WTC11 (cell line): ENCODE results near the gene CTNNBIP1. TPM values are rescaled to one million over a fixed set of nuclear protein-coding genes. Genes with fewer than 3 reads are reported as not detected.

ENCODE experiments used
- ATAC-seq: fragments of 200-7000 bp; cut with Tn5 transposase; 2 replicates; pipeline ENCODE4 v1.10.0; 2021; ENCODE audit warnings: mild to moderate bottlenecking, moderate library complexity
- CTCF ChIA-PET: fragments of 300-600 bp; sonication (Branson Sonifier 250); formaldehyde crosslinking; loops from one replicate; lab custom pipeline; 2021; ENCODE audit warnings: antibody characterized with exemption; lab: Charles Lee
- POLR2A ChIA-PET: fragments of 350-600 bp; sonication (Branson Sonifier 250); formaldehyde crosslinking; loops from one replicate; lab custom pipeline; 2021; ENCODE audit warnings: antibody characterized with exemption; lab: Charles Lee
- DNase-seq: peaks from one replicate; pipeline ENCODE4 v3.0.0; 2021; ENCODE audit warnings: low spot score
- H3K27ac Mint-ChIP-seq: 2 replicates; pipeline ENCODE4 v1.8.0; 2021; ENCODE audit warnings: mixed read lengths
- H3K27me3 Mint-ChIP-seq: 2 replicates; pipeline ENCODE4 v1.8.0; 2021; ENCODE audit warnings: low read depth, mild to moderate bottlenecking, moderate library complexity, mixed read lengths
- H3K36me3 Mint-ChIP-seq: 2 replicates; pipeline ENCODE4 v1.8.0; 2021; ENCODE audit warnings: mixed read lengths
- H3K4me1 Mint-ChIP-seq: 2 replicates; pipeline ENCODE4 v1.8.0; 2022; ENCODE audit warnings: mixed read lengths
- H3K4me3 Mint-ChIP-seq: 2 replicates; pipeline ENCODE4 v1.8.0; 2021; ENCODE audit warnings: mild to moderate bottlenecking, moderate library complexity, mixed read lengths
- H3K9me3 Mint-ChIP-seq: 2 replicates; pipeline ENCODE4 v1.8.0; 2021; ENCODE audit warnings: mixed read lengths
- ATF1 ChIP-seq: sonication (generic); formaldehyde crosslinking; IDR thresholded peaks from 2 replicates; pipeline ENCODE4 v1.8.1; 2023; ENCODE audit warnings: mild to moderate bottlenecking, moderate library complexity, missing genetic modification reagents
- ATF2 ChIP-seq: sonication (generic); formaldehyde crosslinking; IDR thresholded peaks from 2 replicates; pipeline ENCODE4 v1.8.1; 2022; ENCODE audit warnings: low read depth, missing genetic modification reagents, borderline replicate concordance
- CDX4 ChIP-seq: fragments of 250-450 bp; sonication (Bioruptor Pico); IDR thresholded peaks from 2 replicates; pipeline ENCODE4 v1.9.0; 2021; ENCODE audit warnings: moderate library complexity, mild to moderate bottlenecking, inconsistent platforms, borderline replicate concordance
- E2F1 ChIP-seq: sonication (generic); formaldehyde crosslinking; IDR thresholded peaks from 2 replicates; pipeline ENCODE4 v1.8.0; 2022; ENCODE audit warnings: mild to moderate bottlenecking, missing genetic modification reagents
- E2F4 ChIP-seq: sonication (generic); formaldehyde crosslinking; IDR thresholded peaks from 2 replicates; pipeline ENCODE4 v1.8.1; 2022; ENCODE audit warnings: low read depth, mild to moderate bottlenecking, moderate library complexity, missing genetic modification reagents, borderline replicate concordance
- FOXK1 ChIP-seq: sonication (generic); formaldehyde crosslinking; IDR thresholded peaks from 2 replicates; pipeline ENCODE4 v1.8.0; 2022; ENCODE audit warnings: mild to moderate bottlenecking, moderate library complexity, missing genetic modification reagents
- HMGA2 ChIP-seq: fragments of 250-450 bp; sonication (Bioruptor Pico); IDR thresholded peaks from 2 replicates; pipeline ENCODE4 v1.4.0; 2021; ENCODE audit warnings: mild to moderate bottlenecking, moderate library complexity
- JAZF1 ChIP-seq: fragments of 250-450 bp; sonication (Bioruptor Pico); IDR thresholded peaks from 2 replicates; pipeline ENCODE4 v1.9.0; 2021; ENCODE audit warnings: moderate library complexity, mild to moderate bottlenecking, inconsistent platforms
- OVOL2 ChIP-seq: fragments of 250-450 bp; sonication (Bioruptor Pico); IDR thresholded peaks from 2 replicates; pipeline ENCODE4 v1.9.0; 2021; ENCODE audit warnings: mild to moderate bottlenecking, borderline replicate concordance
- PRRX2 ChIP-seq: fragments of 250-450 bp; sonication (Bioruptor Pico); IDR thresholded peaks from 2 replicates; pipeline ENCODE4 v1.8.0; 2021; ENCODE audit warnings: mild to moderate bottlenecking
- ZNF121 ChIP-seq: sonication (generic); formaldehyde crosslinking; IDR thresholded peaks from 2 replicates; pipeline ENCODE4 v1.8.0; 2023; ENCODE audit warnings: missing genetic modification reagents
- ZNF425 ChIP-seq: fragments of 250-450 bp; sonication (Bioruptor Pico); conservative IDR thresholded peaks from 2 replicates; pipeline ENCODE4 v1.9.0; 2021; ENCODE audit warnings: mild to moderate bottlenecking
- ZNF512 ChIP-seq: sonication (generic); formaldehyde crosslinking; IDR thresholded peaks from 2 replicates; pipeline ENCODE4 v1.8.1; 2022; ENCODE audit warnings: missing genetic modification reagents, borderline replicate concordance
- ZSCAN18 ChIP-seq: fragments of 250-450 bp; sonication (Bioruptor Pico); IDR thresholded peaks from 2 replicates; pipeline ENCODE4 v2.1.2; 2022; ENCODE audit warnings: mild to moderate bottlenecking, moderate library complexity
- total RNA-seq: library from RNA; stranded (reverse); gene quantifications from 3 replicates; pipeline ENCODE4 v1.2.3, GENCODE V29; 2021

The CTNNBIP1 gene
- total RNA-seq, 1 experiment from 2014 or later, result 58.2 TPM

- no peak overlapping the region for H3K4me3 Mint-ChIP-seq
- H3K27me3 Mint-ChIP-seq, result no peaks in the 10 kb centered on the region
- DNase-seq (no peak), ATAC-seq (no peak)
- peak overlapping the region; percentile 36; the same call in 1 of the 2 replicates for H3K27ac Mint-ChIP-seq
- H3K9me3 Mint-ChIP-seq, result no peaks in the 10 kb centered on the region
- ChIA-PET POLR2A (no interaction called here), CTCF (interaction anchor here (0.6 to 1.5 kb wide), 3 partner anchors 10 to 83 kb away, joined by 3 to 4 read pairs (median 4); no protein-coding TSS in a partner anchor)
- no peaks in the 10 kb centered on the region for H3K36me3 Mint-ChIP-seq
- peaks cover 8% of the 10 kb centered on the region for H3K4me1 Mint-ChIP-seq
- TF ChIP-seq CDX4 (no peak), PRRX2 (CRISPR knock-in tag) (no peak), E2F4 (no peak), OVOL2 (CRISPR knock-in tag) (no peak)
Measured at GRCh38 chr1:9869831-9870251, 40.2 kb downstream of the CTNNBIP1 start.

GRCh38 chr1:9868244-9868590, 41.9 kb downstream of the CTNNBIP1 start:
- DNase-seq, result no peak
- Mint-ChIP-seq H3K36me3 (no peaks in the 10 kb centered on the region), H3K27me3 (no peaks in the 10 kb centered on the region), H3K27ac (no peak overlapping the region), H3K4me1 (peaks cover 8% of the 10 kb centered on the region), H3K9me3 (no peaks in the 10 kb centered on the region), H3K4me3 (no peak overlapping the region)
- no peak for ATAC-seq
- no peak for TF ChIP-seq ZSCAN18
- no peak for TF ChIP-seq ATF1
- no peak for TF ChIP-seq FOXK1 (CRISPR knock-in tag)
- no peak for TF ChIP-seq ZNF121 (CRISPR knock-in tag)
- TF ChIP-seq ZNF512 (CRISPR knock-in tag), result no peak
- no peak for TF ChIP-seq ATF2 (CRISPR knock-in tag)
- no peak for TF ChIP-seq E2F1
- no peak for TF ChIP-seq HMGA2 (CRISPR knock-in tag)
- TF ChIP-seq ZNF425 (CRISPR knock-in tag), result no peak
- TF ChIP-seq JAZF1, result no peak
- CTCF ChIA-PET, result interaction anchor here (0.7 to 2.0 kb wide), 12 partner anchors 8 to 147 kb away, joined by 3 to 22 read pairs (median 4); no protein-coding TSS in a partner anchor
- POLR2A ChIA-PET, result no interaction called here
